ENCODE measurements around the gene RETN. TPM values are rescaled to one million over a fixed set of nuclear protein-coding genes. Genes with fewer than 3 reads are reported as not detected.

The RETN gene
- total RNA-seq, 6 experiments from 2014 or later = not detected

- peaks cover 32% of the 10 kb centered on the region for H3K27me3 Mint-ChIP-seq (ENCODE audit: insufficient read depth)
- H3K4me1 Mint-ChIP-seq (ENCODE audit: low read depth) = peaks cover 7% of the 10 kb centered on the region
- H3K36me3 Mint-ChIP-seq (ENCODE audit: low read depth) = no peaks in the 10 kb centered on the region
- H3K27ac Mint-ChIP-seq = no peak overlapping the region
- DNase-seq = no peak
- H3K4me3 Mint-ChIP-seq = no peak overlapping the region
- H3K9me3 Mint-ChIP-seq = no peaks in the 10 kb centered on the region
- no peak for TF ChIP-seq CTCF (IDR thresholded peaks at IDR 0.05)
These were observed 11.6 kb upstream of the RETN start for GRCh38 chr19:7657131-7657751.

- Mint-ChIP-seq H3K9me3 (no peaks in the 10 kb centered on the region), H3K4me3 (no peak overlapping the region), H3K27me3 (ENCODE audit: insufficient read depth) (peaks cover 36% of the 10 kb centered on the region), H3K4me1 (ENCODE audit: low read depth) (no peaks in the 10 kb centered on the region; the same call in 1 of the 2 replicates), H3K36me3 (ENCODE audit: low read depth) (no peaks in the 10 kb centered on the region), H3K27ac (no peak overlapping the region)
- no peak for TF ChIP-seq CTCF (IDR thresholded peaks at IDR 0.05)
- DNase-seq = no peak
These were observed 10.6 kb upstream of the RETN start for GRCh38 chr19:7658219-7658686.

GRCh38 chr19:7661744-7662538 is 6.9 kb upstream of the RETN start:
- Mint-ChIP-seq H3K4me1 (ENCODE audit: low read depth) (0 out of 2 replicates have a peak, but pooled peaks cover 5% of the 10 kb centered on the region), H3K27me3 (ENCODE audit: insufficient read depth) (peaks cover 31% of the 10 kb centered on the region), H3K9me3 (no peaks in the 10 kb centered on the region), H3K4me3 (no peak overlapping the region), H3K27ac (no peak overlapping the region), H3K36me3 (ENCODE audit: low read depth) (no peaks in the 10 kb centered on the region)
- DNase-seq = no peak
- TF ChIP-seq CTCF (IDR thresholded peaks at IDR 0.05) = no peak

- Mint-ChIP-seq H3K27me3 (ENCODE audit: insufficient read depth) (peaks cover 25% of the 10 kb centered on the region), H3K36me3 (ENCODE audit: low read depth) (no peaks in the 10 kb centered on the region), H3K4me3 (no peak overlapping the region), H3K27ac (no peak overlapping the region), H3K9me3 (no peaks in the 10 kb centered on the region), H3K4me1 (ENCODE audit: low read depth) (0 out of 2 replicates have a peak, but pooled peaks cover 5% of the 10 kb centered on the region)
- no peak for TF ChIP-seq CTCF (IDR thresholded peaks at IDR 0.05)
- DNase-seq = no peak
These were observed 6.2 kb upstream of the RETN start for GRCh38 chr19:7662657-7663056.

GRCh38 chr19:7663706-7664105 is 5.1 kb upstream of the RETN start:
- DNase-seq = no peak
- Mint-ChIP-seq H3K36me3 (ENCODE audit: low read depth) (no peaks in the 10 kb centered on the region), H3K27ac (no peak overlapping the region), H3K4me3 (no peak overlapping the region), H3K4me1 (ENCODE audit: low read depth) (0 out of 2 replicates have a peak, but pooled peaks cover 5% of the 10 kb centered on the region), H3K27me3 (ENCODE audit: insufficient read depth) (peaks cover 25% of the 10 kb centered on the region), H3K9me3 (no peaks in the 10 kb centered on the region)
- TF ChIP-seq CTCF (IDR thresholded peaks at IDR 0.05) = no peak

Measured in HFFc6 (cell line).